ENCODE data around the gene MTHFD1L.
"Not testable (repeated sequence)": the region's sequence is repeated elsewhere in the genome, so short reads cannot be mapped to it uniquely, and the experiment has no call there.

MTHFD1L gene

GRCh38 chr6:151112130-151112529 is 246.6 kb downstream of the MTHFD1L start:
- Histone ChIP-seq H3K4me3 (ENCODE audit: low read length, poor library complexity, severe bottlenecking) (no peak overlapping the region), H3K9me2 (replicated peaks; ENCODE audit: low read depth, low read length) (no peaks in the 10 kb centered on the region), H2AFZ (ENCODE audit: low read length) (no peak overlapping the region), H3K4me1 (ENCODE audit: insufficient read depth, low read length, poor library complexity, severe bottlenecking) (peaks cover 4% of the 10 kb centered on the region), H3K4me2 (ENCODE audit: low read depth, low read length, poor library complexity, severe bottlenecking) (no peak overlapping the region), H3F3A (ENCODE audit: low read depth) (no peaks in the 10 kb centered on the region), H3K9ac (ENCODE audit: low read depth, low read length, poor library complexity, severe bottlenecking) (no peak overlapping the region), H3K79me2 (ENCODE audit: insufficient read depth, low read length) (no peaks in the 10 kb centered on the region), H4K20me1 (ENCODE audit: insufficient read depth, low read length, poor library complexity, severe bottlenecking) (no peaks in the 10 kb centered on the region), H3K9me3 (ENCODE audit: insufficient read depth, low read depth, low read length) (no peaks in the 10 kb centered on the region), H3K36me3 (ENCODE audit: insufficient read depth, low read length) (no peaks in the 10 kb centered on the region), H3K27me3 (ENCODE audit: insufficient read depth, low read length, poor library complexity, severe bottlenecking) (no peaks in the 10 kb centered on the region)
- no peak for TF ChIP-seq CTCF (conservative IDR thresholded peaks at IDR 0.05; ENCODE audit: low read length)

GRCh38 chr6:151112884-151113283 is 247.4 kb downstream of the MTHFD1L start:
- not testable (repeated sequence) for H3K4me3 ChIP-seq (ENCODE audit: low read length, poor library complexity, severe bottlenecking); H3K9me2 ChIP-seq (replicated peaks; ENCODE audit: low read depth, low read length); H3K79me2 ChIP-seq (ENCODE audit: insufficient read depth, low read length); H4K20me1 ChIP-seq (ENCODE audit: insufficient read depth, low read length, poor library complexity, severe bottlenecking); H3K4me2 ChIP-seq (ENCODE audit: low read depth, low read length, poor library complexity, severe bottlenecking); H2AFZ ChIP-seq (ENCODE audit: low read length); H3K27me3 ChIP-seq (ENCODE audit: insufficient read depth, low read length, poor library complexity, severe bottlenecking); H3K4me1 ChIP-seq (ENCODE audit: insufficient read depth, low read length, poor library complexity, severe bottlenecking); H3K36me3 ChIP-seq (ENCODE audit: insufficient read depth, low read length); H3K9ac ChIP-seq (ENCODE audit: low read depth, low read length, poor library complexity, severe bottlenecking); H3K9me3 ChIP-seq (ENCODE audit: insufficient read depth, low read depth, low read length); H3F3A ChIP-seq (ENCODE audit: low read depth)

DNA sequence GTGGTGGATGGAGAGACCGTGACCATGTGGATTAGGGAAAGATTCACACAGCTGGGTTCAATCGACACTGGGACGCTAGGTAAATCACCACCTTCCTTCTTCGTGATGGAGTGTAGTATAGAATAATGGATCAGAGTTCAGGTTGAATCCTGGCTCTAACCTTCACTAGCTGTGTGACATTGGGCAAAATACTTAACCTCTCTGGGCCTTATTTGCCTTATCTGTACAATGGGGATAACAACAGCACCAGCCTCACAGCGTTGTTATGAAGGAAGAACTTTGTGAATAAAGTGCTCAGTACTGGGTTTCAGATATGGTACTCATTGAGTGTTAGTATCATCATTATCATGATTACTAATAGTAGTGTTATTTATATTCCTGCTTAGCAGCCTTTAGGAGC is 248.1 kb downstream of the MTHFD1L start:
- H3K9ac ChIP-seq (ENCODE audit: low read depth, low read length, poor library complexity, severe bottlenecking) = no peak overlapping the region
- H4K20me1 ChIP-seq (ENCODE audit: insufficient read depth, low read length, poor library complexity, severe bottlenecking) = no peaks in the 10 kb centered on the region
- H2AFZ ChIP-seq (ENCODE audit: low read length) = no peak overlapping the region
- H3K9me2 ChIP-seq (replicated peaks; ENCODE audit: low read depth, low read length) = no peaks in the 10 kb centered on the region
- no peaks in the 10 kb centered on the region for H3F3A ChIP-seq (ENCODE audit: low read depth)
- no peaks in the 10 kb centered on the region for H3K36me3 ChIP-seq (ENCODE audit: insufficient read depth, low read length)
- no peaks in the 10 kb centered on the region for H3K79me2 ChIP-seq (ENCODE audit: insufficient read depth, low read length)
- H3K27me3 ChIP-seq (ENCODE audit: insufficient read depth, low read length, poor library complexity, severe bottlenecking) = no peaks in the 10 kb centered on the region
- H3K4me3 ChIP-seq (ENCODE audit: low read length, poor library complexity, severe bottlenecking) = no peak overlapping the region
- H3K4me2 ChIP-seq (ENCODE audit: low read depth, low read length, poor library complexity, severe bottlenecking) = no peak overlapping the region
- no peaks in the 10 kb centered on the region for H3K9me3 ChIP-seq (ENCODE audit: insufficient read depth, low read depth, low read length)
- H3K4me1 ChIP-seq (ENCODE audit: insufficient read depth, low read length, poor library complexity, severe bottlenecking) = peaks cover 4% of the 10 kb centered on the region
- TF ChIP-seq CTCF (conservative IDR thresholded peaks at IDR 0.05; ENCODE audit: low read length) (no peak), EZH2phosphoT487 (IDR thresholded peaks at IDR 0.05; ENCODE audit: borderline replicate concordance) (no peak)

GRCh38 chr6:151118461-151119123 is 253.1 kb downstream of the MTHFD1L start:
- Histone ChIP-seq H3K9ac (ENCODE audit: low read depth, low read length, poor library complexity, severe bottlenecking) (no peak overlapping the region), H3F3A (ENCODE audit: low read depth) (no peaks in the 10 kb centered on the region), H3K27me3 (ENCODE audit: insufficient read depth, low read length, poor library complexity, severe bottlenecking) (no peaks in the 10 kb centered on the region), H2AFZ (ENCODE audit: low read length) (no peak overlapping the region), H3K9me3 (ENCODE audit: insufficient read depth, low read depth, low read length) (no peaks in the 10 kb centered on the region), H3K4me2 (ENCODE audit: low read depth, low read length, poor library complexity, severe bottlenecking) (no peak overlapping the region), H4K20me1 (ENCODE audit: insufficient read depth, low read length, poor library complexity, severe bottlenecking) (no peaks in the 10 kb centered on the region), H3K4me3 (ENCODE audit: low read length, poor library complexity, severe bottlenecking) (no peak overlapping the region), H3K36me3 (ENCODE audit: insufficient read depth, low read length) (no peaks in the 10 kb centered on the region), H3K9me2 (replicated peaks; ENCODE audit: low read depth, low read length) (no peaks in the 10 kb centered on the region), H3K4me1 (ENCODE audit: insufficient read depth, low read length, poor library complexity, severe bottlenecking) (no peaks in the 10 kb centered on the region), H3K79me2 (ENCODE audit: insufficient read depth, low read length) (no peaks in the 10 kb centered on the region)
- TF ChIP-seq EZH2phosphoT487 (IDR thresholded peaks at IDR 0.05; ENCODE audit: borderline replicate concordance) = no peak
- TF ChIP-seq CTCF (conservative IDR thresholded peaks at IDR 0.05; ENCODE audit: low read length) = no peak
